22Rv1 (cell line): ENCODE data around the gene MSI1.

Source experiments
- CTCF ChIP-seq: fragments of 450-650 bp; IDR thresholded peaks from 2 replicates; pipeline ENCODE4 v1.5.1; 2017; ENCODE audit warnings: mild to moderate bottlenecking
- ZFX ChIP-seq: fragments of 450-650 bp; IDR thresholded peaks from 2 replicates; pipeline ENCODE4 v1.6.1; 2017; ENCODE audit warnings: antibody characterized with exemption, borderline replicate concordance

DNA sequence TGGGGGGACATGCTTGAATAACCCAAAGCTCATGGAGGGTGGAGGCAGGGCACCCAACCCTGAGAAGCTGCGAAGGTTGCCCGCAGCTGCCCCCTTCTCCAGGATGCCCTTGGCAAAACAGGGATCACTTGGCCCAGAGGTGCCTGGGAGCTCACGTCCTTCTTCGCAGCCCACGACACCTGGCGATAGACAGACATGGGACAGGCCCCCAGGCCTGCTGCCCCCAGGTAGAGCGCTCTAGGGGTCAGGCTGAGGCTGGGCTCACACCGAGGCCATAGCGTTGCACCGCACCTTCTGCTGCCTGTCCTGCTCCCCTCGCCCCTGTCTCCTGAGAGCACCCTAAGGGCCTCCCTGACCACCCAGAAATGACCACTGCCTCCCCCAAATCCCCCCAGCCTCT, 21.2 kb downstream of the MSI1 start:
- TF ChIP-seq CTCF (no peak), ZFX (no peak)
